ENCODE data around the gene RNF10. TPM values are rescaled to one million over a fixed set of nuclear protein-coding genes. Genes with fewer than 3 reads are reported as not detected.

Gene RNF10
- total RNA-seq, 1 donor from 2014 or later: 153 TPM

DNA sequence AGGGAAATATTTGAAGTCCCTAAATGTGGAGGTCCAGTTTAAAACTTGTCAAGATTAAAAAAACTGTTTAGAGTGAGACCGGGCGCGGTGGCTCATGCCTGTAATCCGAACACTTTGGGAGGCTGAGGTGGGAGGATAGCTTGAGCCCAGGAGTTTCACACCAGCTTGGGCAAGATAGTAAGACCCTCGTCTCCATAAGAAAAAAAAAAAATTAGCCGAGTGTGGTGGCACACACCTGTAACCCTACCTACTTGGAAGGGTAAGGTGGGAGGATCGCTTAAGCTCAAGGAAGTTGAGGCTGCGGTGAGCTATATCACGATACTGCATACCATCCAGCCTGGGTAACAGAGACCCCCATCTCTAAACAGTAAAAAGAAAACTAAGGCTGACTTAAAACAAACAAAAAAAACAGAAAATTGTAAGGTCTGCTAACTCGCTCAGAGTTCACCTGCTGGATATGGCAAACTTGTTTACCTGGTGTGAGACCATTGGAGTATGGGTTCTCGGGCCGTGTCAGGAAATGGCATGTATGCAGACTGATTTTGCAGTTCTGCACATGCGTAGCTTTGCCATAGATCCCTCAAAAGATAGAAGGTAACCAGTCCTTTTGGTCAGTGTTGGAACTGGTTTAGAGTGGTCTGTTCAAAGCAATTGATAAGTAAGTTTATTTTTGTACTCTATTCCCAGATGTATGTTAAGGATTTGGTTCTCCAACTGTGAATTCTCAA, 2.1 kb downstream of the RNF10 start:
- intact Hi-C loops (cut with micrococcal nuclease): loop anchor here (10.0 kb wide), 1 partner anchor 1259 kb away; the partner anchor contains the start of gene RHOF
- Mint-ChIP-seq H3K27ac (peak overlapping the region; percentile 8), H3K36me3 (ENCODE audit: low read depth) (peaks cover 46% of the 10 kb centered on the region), H3K4me3 (peak overlapping the region; percentile 96), H3K9me3 (no peaks in the 10 kb centered on the region), H3K27me3 (no peaks in the 10 kb centered on the region), H3K4me1 (peaks cover 48% of the 10 kb centered on the region)
- peak; percentile 79 for DNase-seq

DNA sequence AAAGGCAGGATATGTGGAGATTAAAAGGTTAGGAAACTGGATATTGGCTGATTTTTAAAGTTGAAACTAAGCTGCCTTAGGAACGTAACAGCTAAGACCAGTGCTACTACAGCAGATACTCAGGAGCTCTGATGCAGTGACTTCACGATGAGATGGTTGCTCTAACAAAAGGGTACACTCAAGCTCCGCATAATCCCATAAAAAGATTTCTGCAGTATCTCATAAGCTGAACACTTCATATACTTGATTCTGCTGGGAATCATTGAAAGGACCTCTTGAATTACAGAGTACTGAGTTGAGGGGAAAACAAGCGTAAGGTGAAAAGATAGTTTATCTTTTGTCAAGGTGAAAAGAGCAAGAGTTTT, 3.7 kb downstream of the RNF10 start:
- Mint-ChIP-seq H3K4me1 (peaks cover 51% of the 10 kb centered on the region), H3K36me3 (ENCODE audit: low read depth) (peaks cover 53% of the 10 kb centered on the region), H3K27ac (peak overlapping the region; percentile 89), H3K27me3 (no peaks in the 10 kb centered on the region), H3K9me3 (no peaks in the 10 kb centered on the region), H3K4me3 (peak overlapping the region; percentile 96)
- DNase-seq: no peak
- intact Hi-C loops (cut with micrococcal nuclease): loop anchor here (10.0 kb wide), 1 partner anchor 1257 kb away; the partner anchor contains the start of gene RHOF

DNA sequence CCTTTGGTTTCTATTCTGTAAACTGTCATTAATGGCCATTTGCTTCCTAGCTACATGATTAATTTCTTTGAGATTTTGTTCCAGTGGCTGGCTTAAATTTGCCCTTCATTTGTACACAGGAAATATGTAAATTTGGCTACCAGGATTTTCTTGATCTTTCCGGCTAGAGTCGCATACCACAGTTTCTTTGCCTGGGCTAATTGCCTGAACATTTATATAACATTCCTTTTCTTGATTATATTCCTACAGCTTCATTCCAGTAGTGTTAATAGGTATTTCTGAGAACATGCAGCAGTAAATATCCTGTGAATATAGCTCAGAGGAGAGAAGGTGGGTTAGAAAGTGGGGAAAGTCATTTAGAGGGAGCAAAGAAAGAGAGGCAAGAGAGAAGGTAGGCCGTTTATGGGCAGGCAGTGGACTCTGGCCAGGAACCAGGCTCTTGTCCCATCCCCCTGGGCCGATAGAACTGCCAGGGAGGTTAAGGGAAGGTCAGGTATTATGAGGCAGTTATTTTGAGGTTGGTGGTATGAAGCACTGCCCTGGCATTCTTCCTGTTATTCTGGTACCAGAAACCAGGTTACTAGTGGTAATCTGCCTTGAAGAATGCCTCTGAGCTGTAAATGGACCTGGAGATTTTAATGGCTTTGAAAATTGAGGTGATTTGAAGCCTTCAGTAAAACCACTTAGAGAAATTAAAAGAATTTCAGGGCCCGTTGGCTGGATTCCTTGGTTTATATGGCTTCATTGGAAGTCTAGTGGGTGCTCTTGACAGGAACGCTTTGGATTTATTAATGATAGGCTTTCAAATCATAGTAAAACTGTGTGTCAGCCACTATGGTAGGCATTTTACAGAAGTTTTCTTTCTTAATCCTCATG, 4.4 kb downstream of the RNF10 start:
- peak overlapping the region; percentile 96 for H3K4me3 Mint-ChIP-seq
- no peak for DNase-seq
- H3K27me3 Mint-ChIP-seq: no peaks in the 10 kb centered on the region
- intact Hi-C loops (cut with micrococcal nuclease): loop anchor here (10.0 kb wide), 1 partner anchor 1256 kb away; the partner anchor contains the start of gene RHOF
- peaks cover 51% of the 10 kb centered on the region for H3K4me1 Mint-ChIP-seq
- H3K9me3 Mint-ChIP-seq: no peaks in the 10 kb centered on the region
- peaks cover 55% of the 10 kb centered on the region for H3K36me3 Mint-ChIP-seq (ENCODE audit: low read depth)
- H3K27ac Mint-ChIP-seq: peak overlapping the region; percentile 89

DNA sequence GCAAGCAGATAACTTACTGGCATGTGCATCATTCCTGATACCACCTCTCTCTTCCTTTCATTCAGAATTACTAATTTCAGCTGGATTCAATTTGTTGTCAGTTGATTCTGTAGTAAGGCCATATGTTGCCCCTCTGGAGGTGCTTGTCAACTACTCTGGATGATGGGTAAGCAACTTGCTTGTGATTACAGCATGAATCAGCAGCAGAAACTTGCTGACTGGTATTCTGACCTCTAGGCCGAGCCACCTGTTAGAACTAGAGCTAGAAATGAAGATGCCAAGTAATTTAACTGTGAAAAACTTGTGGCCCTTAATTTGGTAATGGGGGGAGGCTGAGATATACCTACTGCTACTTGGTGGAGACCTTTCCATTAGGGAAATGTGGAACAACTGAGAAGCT, 5.1 kb downstream of the RNF10 start:
- H3K27ac Mint-ChIP-seq: no peak overlapping the region
- H3K4me1 Mint-ChIP-seq: peaks cover 49% of the 10 kb centered on the region
- peak overlapping the region; percentile 4 for H3K4me3 Mint-ChIP-seq
- peaks cover 53% of the 10 kb centered on the region for H3K36me3 Mint-ChIP-seq (ENCODE audit: low read depth)
- no peaks in the 10 kb centered on the region for H3K27me3 Mint-ChIP-seq
- intact Hi-C loops (cut with micrococcal nuclease): loop anchor here (10.0 kb wide), 1 partner anchor 1255 kb away; the partner anchor contains the start of gene RHOF
- DNase-seq: no peak
- no peaks in the 10 kb centered on the region for H3K9me3 Mint-ChIP-seq

DNA sequence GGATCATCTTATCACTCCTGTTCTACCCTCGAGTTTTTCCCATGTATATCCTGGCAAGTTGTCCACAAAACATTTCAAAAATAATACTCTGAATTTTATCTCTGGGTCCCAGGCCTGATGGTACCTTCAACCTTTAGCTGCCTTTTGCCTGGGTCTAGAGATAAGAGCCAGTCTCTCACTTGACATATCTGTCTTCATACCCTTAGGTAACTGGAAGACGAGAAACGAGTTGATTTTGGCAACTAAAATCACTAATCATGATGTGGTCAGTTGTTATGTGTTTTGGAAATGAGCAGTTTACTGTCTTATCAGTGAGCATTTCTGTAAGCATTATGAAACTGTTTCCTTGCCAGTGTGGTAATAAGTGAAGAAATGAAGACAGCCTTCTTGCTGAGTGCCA, 6.3 kb downstream of the RNF10 start:
- Mint-ChIP-seq H3K36me3 (ENCODE audit: low read depth) (peaks cover 52% of the 10 kb centered on the region), H3K4me1 (peaks cover 46% of the 10 kb centered on the region), H3K9me3 (no peaks in the 10 kb centered on the region), H3K27ac (no peak overlapping the region), H3K4me3 (no peak overlapping the region), H3K27me3 (no peaks in the 10 kb centered on the region)
- DNase-seq: no peak
- intact Hi-C loops (cut with micrococcal nuclease): no loop called here

DNA sequence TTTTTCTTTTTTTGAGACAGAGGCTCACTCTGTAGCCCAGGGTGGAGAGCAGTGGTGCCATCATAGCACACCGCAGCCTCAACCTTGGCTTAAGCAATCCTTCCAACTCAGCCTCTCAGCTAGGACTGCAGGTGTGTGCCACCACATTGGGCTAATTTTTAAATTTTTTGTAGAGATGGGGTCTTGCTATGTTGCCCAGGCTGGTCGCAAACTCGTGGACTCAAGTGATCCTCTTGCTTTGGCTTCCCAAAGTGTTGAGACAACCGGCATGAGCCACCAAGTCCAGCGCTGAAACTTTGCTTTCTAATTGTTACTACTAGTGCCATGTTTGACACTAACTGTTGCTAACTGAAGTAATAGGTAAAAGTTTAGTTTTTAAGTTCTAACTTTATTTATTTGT, 8.0 kb downstream of the RNF10 start:
- DNase-seq: no peak
- Mint-ChIP-seq H3K4me1 (peaks cover 31% of the 10 kb centered on the region), H3K36me3 (ENCODE audit: low read depth) (peaks cover 46% of the 10 kb centered on the region), H3K27ac (no peak overlapping the region), H3K4me3 (no peak overlapping the region), H3K9me3 (no peaks in the 10 kb centered on the region), H3K27me3 (no peaks in the 10 kb centered on the region)
- intact Hi-C loops (cut with micrococcal nuclease): no loop called here

DNA sequence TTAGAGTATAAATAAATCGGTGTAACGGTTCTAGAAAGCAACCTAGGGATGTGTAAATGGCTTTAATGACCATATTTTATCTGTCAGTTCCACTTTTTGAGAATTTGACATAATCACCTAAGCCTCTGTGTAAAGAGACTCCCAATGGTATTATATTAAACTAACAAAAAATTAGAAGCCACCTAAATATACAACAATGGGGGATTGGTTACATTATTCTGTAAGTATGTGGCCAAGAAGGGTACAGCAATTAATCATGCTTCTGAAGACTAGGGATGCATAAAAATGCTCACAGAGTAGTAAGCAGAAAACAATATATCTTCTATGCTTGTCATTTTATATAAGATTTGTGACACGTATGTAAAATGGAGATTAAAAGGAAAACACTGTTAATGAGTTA, 10.5 kb downstream of the RNF10 start:
- H3K9me3 Mint-ChIP-seq: no peaks in the 10 kb centered on the region
- peaks cover 30% of the 10 kb centered on the region for H3K36me3 Mint-ChIP-seq (ENCODE audit: low read depth)
- H3K4me3 Mint-ChIP-seq: no peak overlapping the region
- no peak for DNase-seq
- intact Hi-C loops (cut with micrococcal nuclease): no loop called here
- peaks cover 10% of the 10 kb centered on the region for H3K4me1 Mint-ChIP-seq
- H3K27me3 Mint-ChIP-seq: no peaks in the 10 kb centered on the region
- no peak overlapping the region for H3K27ac Mint-ChIP-seq

DNA sequence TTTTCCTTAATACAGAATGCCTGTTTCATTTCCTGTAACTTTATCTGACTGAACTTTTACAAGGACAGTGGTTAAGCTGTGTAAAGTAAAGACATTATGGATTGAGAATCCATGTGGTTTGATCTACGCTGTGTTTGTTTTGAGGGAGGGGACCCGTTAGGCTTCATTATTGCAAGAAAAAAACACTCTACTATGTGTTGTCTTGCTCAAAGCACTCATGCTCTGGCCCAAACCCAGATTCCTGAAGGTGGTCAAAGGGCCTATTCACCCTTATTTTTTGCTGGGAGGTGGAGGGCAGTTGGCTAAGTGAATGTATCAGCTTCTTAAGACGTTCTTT, 11.9 kb downstream of the RNF10 start:
- Mint-ChIP-seq H3K27me3 (no peaks in the 10 kb centered on the region), H3K27ac (no peak overlapping the region), H3K9me3 (no peaks in the 10 kb centered on the region), H3K4me3 (no peak overlapping the region), H3K36me3 (ENCODE audit: low read depth) (peaks cover 23% of the 10 kb centered on the region), H3K4me1 (peaks cover 4% of the 10 kb centered on the region)
- DNase-seq: no peak
- intact Hi-C loops (cut with micrococcal nuclease): no loop called here

DNA sequence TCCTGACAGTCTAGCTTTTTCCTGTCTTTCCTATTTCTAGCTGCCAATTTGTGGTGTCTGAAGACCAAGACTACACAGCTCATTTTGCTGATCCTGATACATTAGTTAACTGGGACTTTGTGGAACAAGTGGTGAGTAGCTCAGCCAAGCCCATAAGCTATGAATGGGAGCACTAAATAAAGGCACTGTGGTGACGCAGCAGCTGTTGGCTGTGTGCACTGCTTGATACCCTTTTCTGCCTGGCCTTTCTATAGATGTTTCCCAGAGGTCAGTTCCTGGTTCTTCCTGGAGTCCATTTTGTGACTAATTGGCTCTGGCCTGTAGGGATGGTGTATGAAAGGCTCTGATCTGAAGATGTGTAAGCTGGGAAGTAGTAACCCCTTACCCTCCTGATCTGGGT, 20.5 kb downstream of the RNF10 start:
- H3K27ac Mint-ChIP-seq: no peak overlapping the region
- DNase-seq: no peak
- H3K27me3 Mint-ChIP-seq: no peaks in the 10 kb centered on the region
- peaks cover 3% of the 10 kb centered on the region for H3K4me1 Mint-ChIP-seq
- no peak overlapping the region for H3K4me3 Mint-ChIP-seq
- intact Hi-C loops (cut with micrococcal nuclease): no loop called here
- H3K36me3 Mint-ChIP-seq (ENCODE audit: low read depth): peaks cover 35% of the 10 kb centered on the region
- H3K9me3 Mint-ChIP-seq: no peaks in the 10 kb centered on the region

DNA sequence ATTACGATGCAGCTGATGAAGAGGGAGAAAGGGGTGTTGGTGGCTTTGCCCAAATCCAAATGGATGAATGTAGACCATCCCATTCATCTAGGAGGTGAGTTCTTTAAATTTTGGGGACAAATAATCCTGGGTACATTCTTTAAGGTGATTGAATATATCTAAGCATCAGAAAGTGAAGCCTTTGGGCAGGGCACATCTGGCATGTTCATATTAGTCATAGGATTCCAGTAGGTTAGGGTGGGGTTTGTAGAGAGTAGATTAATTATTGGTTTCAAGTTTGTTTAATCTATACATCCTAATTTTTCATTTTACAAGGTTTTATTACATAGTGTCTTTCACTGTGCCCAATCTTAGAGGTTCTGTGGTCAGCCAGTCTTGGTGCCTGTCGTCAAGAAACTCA, 23.4 kb downstream of the RNF10 start:
- H3K36me3 Mint-ChIP-seq (ENCODE audit: low read depth): peaks cover 51% of the 10 kb centered on the region
- intact Hi-C loops (cut with micrococcal nuclease): no loop called here
- H3K27me3 Mint-ChIP-seq: no peaks in the 10 kb centered on the region
- H3K4me3 Mint-ChIP-seq: no peak overlapping the region
- DNase-seq: no peak
- no peaks in the 10 kb centered on the region for H3K9me3 Mint-ChIP-seq
- peak overlapping the region; percentile 32 for H3K27ac Mint-ChIP-seq
- no peaks in the 10 kb centered on the region for H3K4me1 Mint-ChIP-seq

DNA sequence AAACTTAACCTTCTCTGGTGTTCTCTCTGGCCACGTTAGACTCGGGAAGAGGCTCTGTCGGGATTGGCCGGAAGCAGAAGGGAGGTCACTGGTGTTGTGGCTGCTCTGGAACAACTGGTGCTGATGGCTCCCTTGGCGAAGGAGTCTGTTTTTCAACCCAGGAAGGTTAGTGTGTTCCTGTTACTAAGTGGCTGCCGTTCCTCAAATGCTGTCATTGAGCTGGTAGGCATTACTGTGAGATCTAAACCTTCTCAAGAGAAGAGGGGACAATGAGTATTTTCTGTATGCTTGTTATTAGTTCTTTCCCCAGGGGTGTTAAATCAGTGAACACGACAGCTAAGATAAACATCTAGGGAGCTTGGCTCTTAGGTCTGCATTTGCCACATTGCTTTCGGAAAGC, 28.8 kb downstream of the RNF10 start:
- no peaks in the 10 kb centered on the region for H3K27me3 Mint-ChIP-seq
- no peak overlapping the region for H3K27ac Mint-ChIP-seq
- peaks cover 62% of the 10 kb centered on the region for H3K36me3 Mint-ChIP-seq (ENCODE audit: low read depth)
- no peak overlapping the region for H3K4me3 Mint-ChIP-seq
- DNase-seq: no peak
- H3K9me3 Mint-ChIP-seq: no peaks in the 10 kb centered on the region
- intact Hi-C loops (cut with micrococcal nuclease): no loop called here
- H3K4me1 Mint-ChIP-seq: no peaks in the 10 kb centered on the region

DNA sequence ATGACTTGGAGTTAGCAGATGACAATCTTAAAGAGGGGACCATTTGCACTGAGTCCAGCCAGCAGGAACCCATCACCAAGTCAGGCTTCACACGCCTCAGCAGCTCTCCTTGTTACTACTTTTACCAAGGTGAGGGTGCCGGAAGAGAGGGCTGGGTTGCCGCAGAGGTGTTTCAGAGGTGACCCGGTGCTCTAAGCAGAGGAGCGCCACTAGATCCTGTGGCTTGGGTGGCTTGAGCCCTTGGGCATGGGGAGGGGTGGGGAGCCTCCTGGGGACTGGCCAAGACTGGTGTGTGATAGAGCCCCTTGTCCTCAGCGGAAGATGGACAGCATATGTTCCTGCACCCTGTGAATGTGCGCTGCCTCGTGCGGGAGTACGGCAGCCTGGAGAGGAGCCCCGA, 29.3 kb downstream of the RNF10 start:
- Mint-ChIP-seq H3K27ac (no peak overlapping the region), H3K4me1 (no peaks in the 10 kb centered on the region), H3K9me3 (no peaks in the 10 kb centered on the region), H3K27me3 (no peaks in the 10 kb centered on the region), H3K36me3 (ENCODE audit: low read depth) (peaks cover 63% of the 10 kb centered on the region), H3K4me3 (no peak overlapping the region)
- intact Hi-C loops (cut with micrococcal nuclease): no loop called here
- DNase-seq: no peak

DNA sequence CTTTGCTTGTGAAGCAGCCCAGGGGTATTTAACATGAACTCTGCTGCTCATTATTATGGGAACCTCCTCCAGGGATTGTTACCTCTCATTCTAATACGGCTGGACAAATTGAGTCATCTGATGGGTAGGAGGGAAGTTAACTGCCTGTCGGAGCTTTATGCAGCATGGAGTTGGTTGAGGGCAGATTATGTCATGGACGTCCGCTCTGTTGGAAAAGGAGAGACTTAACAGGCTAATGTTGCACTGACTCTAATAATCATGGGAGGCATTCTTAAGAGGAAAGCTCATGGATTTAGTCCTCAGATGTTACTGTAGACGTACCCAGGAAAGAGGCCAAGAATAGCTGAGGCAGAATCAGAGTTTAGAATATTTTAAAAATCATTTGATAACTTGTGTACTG, 37.1 kb downstream of the RNF10 start:
- Mint-ChIP-seq H3K27ac (no peak overlapping the region), H3K36me3 (ENCODE audit: low read depth) (peaks cover 74% of the 10 kb centered on the region)

DNA sequence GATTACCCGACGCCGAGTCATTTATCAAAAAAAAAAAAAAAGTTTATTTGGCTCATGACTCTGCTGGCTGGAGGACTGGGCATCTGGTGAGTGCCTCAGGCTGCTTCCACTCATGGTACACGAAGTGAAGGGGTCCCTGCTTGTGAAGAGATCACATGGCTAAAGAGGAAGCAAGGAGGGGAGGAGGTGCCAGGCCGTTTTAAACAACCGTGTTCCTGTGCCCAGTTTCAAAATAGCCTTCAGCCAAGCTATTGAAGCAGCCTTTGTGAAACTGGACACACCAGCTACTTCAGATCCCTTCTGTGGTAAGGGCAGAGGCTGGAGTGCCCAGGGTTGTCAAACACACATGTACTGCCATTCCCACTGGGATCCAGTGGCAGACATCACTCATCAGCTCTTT, 39.4 kb downstream of the RNF10 start:
- Mint-ChIP-seq H3K4me1 (peaks cover 2% of the 10 kb centered on the region), H3K27me3 (no peaks in the 10 kb centered on the region), H3K4me3 (no peak overlapping the region), H3K9me3 (no peaks in the 10 kb centered on the region), H3K36me3 (ENCODE audit: low read depth) (peaks cover 80% of the 10 kb centered on the region), H3K27ac (no peak overlapping the region)
- intact Hi-C loops (cut with micrococcal nuclease): no loop called here
- no peak for DNase-seq

More for the DNA sequence above, 37.1 kb downstream of the RNF10 start:
- Mint-ChIP-seq H3K27me3 (no peaks in the 10 kb centered on the region), H3K9me3 (no peaks in the 10 kb centered on the region), H3K4me3 (no peak overlapping the region), H3K4me1 (peaks cover 2% of the 10 kb centered on the region)
- intact Hi-C loops (cut with micrococcal nuclease): no loop called here
- DNase-seq: no peak

Data from activated CD4-positive, alpha-beta T cell treated with anti-CD3 and anti-CD28 coated beads, Interleukin-2, amount 10 ng/mL, durations not matched to agents 24 days and 14 days (primary cell).